Kidney glomerular epithelial cell (primary cell): ENCODE results near the gene TNFRSF8.

Experiments used
- DNase-seq: peaks from one replicate; lab custom pipeline; 2025; lab: John Stamatoyannopoulos, UW

The TNFRSF8 gene

DNA sequence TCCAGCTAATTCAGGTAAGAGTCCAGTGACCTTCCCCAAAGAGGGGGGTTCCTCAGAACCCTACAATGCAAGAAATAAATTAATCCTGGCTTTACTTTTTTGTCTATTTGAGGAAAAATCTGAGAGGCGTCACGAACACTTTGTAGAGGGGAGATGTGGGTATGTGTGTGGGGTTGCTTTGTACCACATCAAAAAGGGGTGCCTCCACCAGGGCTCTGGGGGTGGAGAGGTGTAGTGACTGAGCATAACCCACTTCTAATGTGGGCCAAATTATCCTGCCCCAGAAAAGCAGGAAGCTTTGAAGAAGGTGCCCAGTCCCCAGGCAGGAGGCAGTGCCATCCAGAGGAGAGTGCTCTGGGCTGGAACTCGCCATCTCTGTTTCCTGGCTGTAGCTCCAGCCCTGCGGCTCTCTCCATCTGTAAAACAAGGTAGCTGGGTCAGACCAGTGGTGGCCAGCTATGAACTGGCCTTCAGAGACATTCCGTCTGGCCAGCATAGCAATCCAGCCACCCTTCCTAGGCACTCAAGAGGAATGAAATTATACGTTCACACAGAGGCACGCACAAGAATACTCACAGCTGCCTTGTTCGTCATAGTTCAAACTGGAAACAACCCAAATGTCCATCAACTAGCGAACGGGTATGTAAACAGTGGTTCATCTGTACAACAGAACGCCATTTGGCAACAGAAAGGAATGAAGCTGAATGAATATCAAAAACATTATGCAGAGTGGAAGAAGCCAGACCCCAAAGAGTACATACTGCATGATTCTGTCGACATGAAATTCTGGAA, 58.3 kb downstream of the TNFRSF8 start:
- DNase-seq = no peak

DNA sequence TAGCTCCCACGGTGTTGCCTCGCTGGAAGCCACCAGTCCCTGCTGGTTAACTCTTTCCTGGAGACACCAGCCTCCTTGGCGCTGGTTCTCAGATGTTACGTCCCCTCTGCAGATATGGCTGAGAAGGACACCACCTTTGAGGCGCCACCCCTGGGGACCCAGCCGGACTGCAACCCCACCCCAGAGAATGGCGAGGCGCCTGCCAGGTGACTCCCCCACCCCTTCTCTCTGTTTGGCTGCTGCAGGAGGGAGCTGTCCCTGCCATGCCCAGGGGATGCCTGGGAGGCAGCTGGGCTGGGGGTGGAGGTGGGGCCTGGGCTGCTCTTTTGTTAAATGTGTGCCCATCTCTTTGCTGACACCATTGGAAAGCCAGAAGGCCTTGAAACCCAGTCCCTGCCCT, 60.1 kb downstream of the TNFRSF8 start:
- no peak for DNase-seq

DNA sequence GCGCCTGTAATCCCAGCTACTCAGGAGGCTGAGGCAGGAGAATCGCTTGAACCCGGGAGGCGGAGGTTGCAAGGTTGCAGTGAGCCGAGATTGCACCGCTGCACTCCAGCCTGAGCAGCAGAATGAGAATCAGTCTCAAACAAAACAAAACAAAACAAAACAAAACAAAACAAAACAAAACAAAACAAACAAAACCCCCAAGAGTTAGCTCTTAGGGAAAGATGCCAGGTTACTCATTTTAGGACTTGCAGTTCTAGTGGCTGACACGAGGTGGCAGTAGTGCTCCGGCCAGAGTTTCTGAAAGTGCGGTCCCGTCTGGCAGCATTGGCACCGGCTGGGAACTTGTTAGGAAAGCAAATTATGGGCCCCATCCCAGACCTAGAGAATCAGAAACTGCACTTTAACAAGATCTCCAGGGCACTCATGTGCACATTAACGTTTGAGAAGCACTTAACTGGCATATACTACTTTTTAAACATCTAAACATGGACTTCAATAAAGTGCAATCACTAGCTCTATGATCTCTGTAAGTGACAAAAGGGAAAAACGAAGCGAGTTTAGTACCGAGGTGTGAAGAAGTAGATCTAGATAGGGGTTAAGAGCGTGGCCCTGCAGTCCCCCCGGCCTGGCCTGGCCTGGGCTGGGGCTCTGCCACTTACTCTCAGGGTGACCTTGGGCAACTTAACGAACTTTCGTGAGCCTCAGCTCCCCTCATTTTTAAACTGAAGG, 61.8 kb downstream of the TNFRSF8 start:
- peak; percentile 58 for DNase-seq

- no peak for DNase-seq
Observed at GRCh38 chr1:12125422-12126355, 62.6 kb downstream of the TNFRSF8 start.

GRCh38 chr1:12126781-12127180, 63.7 kb downstream of the TNFRSF8 start:
- DNase-seq = no peak

- DNase-seq = no peak
Observed at GRCh38 chr1:12127206-12127810, 64.2 kb downstream of the TNFRSF8 start.

GRCh38 chr1:12128120-12128519, 65.0 kb downstream of the TNFRSF8 start:
- no peak for DNase-seq

DNA sequence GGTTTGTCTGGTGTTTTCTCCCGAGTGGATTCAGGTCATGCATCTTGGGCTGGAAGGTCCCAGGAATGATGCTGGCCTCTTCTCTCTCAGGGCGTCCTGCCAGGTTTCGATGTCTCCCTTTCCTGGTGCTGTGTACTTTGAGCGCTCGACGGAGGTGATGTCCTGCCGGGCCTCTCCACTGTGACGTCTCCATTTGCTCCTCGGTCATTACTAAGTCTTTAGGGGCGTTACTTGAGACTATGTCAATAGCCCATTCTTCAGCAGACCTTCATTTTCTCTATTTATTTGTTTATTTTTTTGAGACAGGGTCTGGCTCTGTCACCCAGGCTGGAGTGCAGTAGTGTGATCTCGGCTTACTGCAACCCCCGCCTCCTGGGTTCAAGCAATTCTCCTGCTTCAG, 66.5 kb downstream of the TNFRSF8 start:
- no peak for DNase-seq

GRCh38 chr1:12130466-12131130, 67.5 kb downstream of the TNFRSF8 start:
- no peak for DNase-seq

DNA sequence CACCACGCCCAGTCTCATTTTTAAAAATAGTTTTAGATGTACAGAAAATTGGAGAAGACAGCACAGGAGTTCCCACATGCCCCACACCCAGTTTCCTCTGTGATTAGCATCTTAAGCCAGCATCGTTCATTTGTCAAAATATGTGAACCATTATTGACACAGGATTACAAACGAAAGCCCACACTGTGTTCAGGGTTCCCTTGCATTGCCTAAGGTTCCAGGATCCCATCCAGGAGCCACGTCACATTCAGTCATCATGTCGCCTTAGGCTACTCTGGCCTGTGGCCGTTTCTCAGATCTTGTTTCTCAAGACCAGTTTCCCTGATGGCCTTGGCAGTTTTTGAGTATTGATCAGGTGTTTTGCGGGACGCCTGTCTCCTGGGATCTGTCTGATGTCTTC, 69.0 kb downstream of the TNFRSF8 start:
- no peak for DNase-seq

DNA sequence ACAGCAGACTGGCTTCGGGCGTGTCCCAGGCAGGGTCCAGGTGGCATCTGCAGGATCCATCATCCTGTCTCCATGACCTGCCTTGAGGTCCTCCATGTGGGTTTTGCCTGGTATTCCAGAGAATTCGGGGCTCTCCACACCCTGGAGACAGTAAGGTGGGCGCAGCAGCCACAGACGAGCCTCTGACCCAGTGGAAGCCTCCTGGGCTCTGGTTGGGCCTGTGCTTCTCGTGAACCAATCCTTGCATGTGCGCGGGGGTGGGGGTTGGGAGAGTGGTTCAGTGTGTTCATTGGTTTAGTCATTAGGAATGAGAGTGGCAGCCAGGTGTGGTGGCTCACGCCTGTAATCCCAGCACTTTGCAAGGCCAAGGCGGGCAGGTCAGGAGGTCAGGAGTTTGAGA, 71.6 kb downstream of the TNFRSF8 start:
- DNase-seq = no peak

- DNase-seq = no peak
Observed at GRCh38 chr1:12135612-12136011, 72.5 kb downstream of the TNFRSF8 start.

DNA sequence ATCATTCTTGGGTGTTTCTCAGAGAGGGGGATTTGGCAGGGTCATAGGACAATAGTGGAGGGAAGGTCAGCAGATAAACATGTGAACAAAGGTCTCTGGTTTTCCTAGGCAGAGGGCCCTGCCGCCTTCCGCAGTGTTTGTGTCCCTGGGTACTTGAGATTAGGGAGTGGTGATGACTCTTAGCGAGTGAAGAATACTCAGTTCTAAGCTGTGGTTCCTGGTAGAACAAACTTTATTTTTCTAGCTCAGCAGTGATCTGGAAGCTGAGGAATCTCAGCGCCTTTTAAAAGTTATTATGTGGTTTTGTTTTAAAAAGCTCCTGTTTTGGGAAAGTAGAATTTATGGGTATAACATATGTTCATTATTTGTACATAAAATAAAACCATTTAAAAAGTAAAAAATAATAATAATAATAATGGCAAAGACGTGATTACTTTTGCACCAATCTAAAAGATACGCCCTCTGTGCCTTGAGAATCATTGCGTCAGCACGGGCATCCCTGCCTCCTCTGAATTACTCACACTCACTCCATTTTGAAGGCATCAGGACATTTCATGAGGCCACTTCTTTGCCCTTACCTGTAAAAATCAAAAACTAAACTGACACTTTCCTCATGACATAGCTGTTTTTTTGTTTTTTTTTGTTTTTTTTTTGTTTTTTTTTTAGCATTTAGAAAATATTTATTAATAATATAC, 74.0 kb downstream of the TNFRSF8 start:
- DNase-seq = no peak

- no peak for DNase-seq
Observed at GRCh38 chr1:12138196-12139168, 75.4 kb downstream of the TNFRSF8 start.

GRCh38 chr1:12140016-12140415, 76.9 kb downstream of the TNFRSF8 start:
- no peak for DNase-seq

- DNase-seq = no peak
Observed at GRCh38 chr1:12140515-12141162, 77.5 kb downstream of the TNFRSF8 start.

- no peak for DNase-seq
Observed at GRCh38 chr1:12141163-12141850, 78.2 kb downstream of the TNFRSF8 start.

DNA sequence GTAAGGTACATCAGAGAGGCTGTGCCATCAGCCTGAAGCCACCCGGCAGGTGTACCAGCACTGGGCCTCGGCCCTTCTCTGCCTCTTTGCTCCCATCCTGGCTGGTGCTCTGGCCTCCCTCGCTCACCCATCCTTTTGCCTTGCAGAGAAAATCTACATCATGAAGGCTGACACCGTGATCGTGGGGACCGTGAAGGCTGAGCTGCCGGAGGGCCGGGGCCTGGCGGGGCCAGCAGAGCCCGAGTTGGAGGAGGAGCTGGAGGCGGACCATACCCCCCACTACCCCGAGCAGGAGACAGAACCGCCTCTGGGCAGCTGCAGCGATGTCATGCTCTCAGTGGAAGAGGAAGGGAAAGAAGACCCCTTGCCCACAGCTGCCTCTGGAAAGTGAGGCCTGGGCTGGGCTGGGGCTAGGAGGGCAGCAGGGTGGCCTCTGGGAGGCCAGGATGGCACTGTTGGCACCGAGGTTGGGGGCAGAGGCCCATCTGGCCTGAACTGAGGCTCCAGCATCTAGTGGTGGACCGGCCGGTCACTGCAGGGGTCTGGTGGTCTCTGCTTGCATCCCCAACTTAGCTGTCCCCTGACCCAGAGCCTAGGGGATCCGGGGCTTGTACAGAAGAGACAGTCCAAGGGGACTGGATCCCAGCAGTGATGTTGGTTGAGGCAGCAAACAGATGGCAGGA, 79.2 kb downstream of the TNFRSF8 start:
- no peak for DNase-seq
